ENCODE results near the gene GUCY1B1.

GUCY1B1 gene

GRCh38 chr4:155853189-155853588 is 94.4 kb downstream of the GUCY1B1 start:
- no peak for TF ChIP-seq CTCF (IDR thresholded peaks at IDR 0.05)
- no peak overlapping the region for H3K27ac ChIP-seq
- DNase-seq (ENCODE audit: low spot score): no peak
- no peak overlapping the region for H3K4me3 ChIP-seq

GRCh38 chr4:155854582-155855226 is 95.9 kb downstream of the GUCY1B1 start:
- TF ChIP-seq CTCF (IDR thresholded peaks at IDR 0.05): no peak
- Histone ChIP-seq H3K27ac (no peak overlapping the region), H3K4me3 (no peak overlapping the region)
- DNase-seq (ENCODE audit: low spot score): no peak

GRCh38 chr4:155855897-155856296 is 97.1 kb downstream of the GUCY1B1 start:
- Histone ChIP-seq H3K4me3 (no peak overlapping the region), H3K27ac (no peak overlapping the region)
- DNase-seq (ENCODE audit: low spot score): no peak
- no peak for TF ChIP-seq CTCF (IDR thresholded peaks at IDR 0.05)

Data from coronary artery (tissue), 2 donors.